AG04449 (cell line): ENCODE results near the gene CENPP.

ENCODE experiments used
- CTCF ChIA-PET: fragments of 350-600 bp; formaldehyde crosslinking; extraction: SDS; loops from one replicate; lab custom pipeline; 2021; ENCODE audit warnings: antibody characterized with exemption; lab: Yijun Ruan, JAX
- POLR2A ChIA-PET: fragments of 400-600, 350-600 bp; formaldehyde crosslinking; extraction: SDS; loops from one replicate; lab custom pipeline; 2020; ENCODE audit warnings: antibody characterized with exemption, inconsistent platforms; lab: Yijun Ruan, JAX
- DNase-seq: peaks from one replicate; pipeline ENCODE4 v3.0.0-alpha.2; 2010; ENCODE audit warnings: low read depth, low spot score
- H3K4me3 ChIP-seq: 2 replicates; pipeline ENCODE4 v1.5.1; 2011; ENCODE audit warnings: low read depth, mild to moderate bottlenecking, control low read depth, low read length
- CTCF ChIP-seq: IDR thresholded peaks from one replicate; pipeline ENCODE4 v1.5.1; 2011; ENCODE audit warnings: mild to moderate bottlenecking, moderate library complexity, low read length, control low read depth, inconsistent platforms; ENCODE audit not compliant: insufficient read depth; ENCODE audit errors: missing control alignments

Gene CENPP

GRCh38 chr9:92612292-92612691 lies 286.5 kb downstream of the CENPP start:
- H3K4me3 ChIP-seq = no peak overlapping the region
- POLR2A ChIA-PET = interaction anchor here (0.5 kb wide), 1 partner anchor 24 kb away, joined by 3 read pairs; no protein-coding TSS in a partner anchor
- CTCF ChIA-PET = no interaction called here
- no peak for DNase-seq
- no peak for TF ChIP-seq CTCF

- CTCF ChIA-PET = no interaction called here
- no peak for DNase-seq
- POLR2A ChIA-PET = no interaction called here
- no peak for TF ChIP-seq CTCF
- H3K4me3 ChIP-seq = no peak overlapping the region
Measured at GRCh38 chr9:92612816-92613215, 287.1 kb downstream of the CENPP start.

GRCh38 chr9:92613268-92614122 lies 287.7 kb downstream of the CENPP start:
- DNase-seq = no peak
- ChIA-PET CTCF (no interaction called here), POLR2A (no interaction called here)
- H3K4me3 ChIP-seq = no peak overlapping the region
- no peak for TF ChIP-seq CTCF

- no peak overlapping the region for H3K4me3 ChIP-seq
- POLR2A ChIA-PET = no interaction called here
- TF ChIP-seq CTCF = no peak
- CTCF ChIA-PET = no interaction called here
- DNase-seq = no peak
Measured at GRCh38 chr9:92614123-92614510, 288.4 kb downstream of the CENPP start.

- H3K4me3 ChIP-seq = no peak overlapping the region
- ChIA-PET POLR2A (no interaction called here), CTCF (no interaction called here)
- TF ChIP-seq CTCF = no peak
- DNase-seq = no peak
Measured at GRCh38 chr9:92614763-92615461, 289.2 kb downstream of the CENPP start.

- ChIA-PET CTCF (interaction anchor here (0.9 to 2.8 kb wide), 3 partner anchors 17 to 288 kb away, joined by 3 to 10 read pairs (median 5); no protein-coding TSS in a partner anchor), POLR2A (no interaction called here)
- DNase-seq = no peak
- H3K4me3 ChIP-seq = no peak overlapping the region
- TF ChIP-seq CTCF = no peak
Measured at GRCh38 chr9:92615790-92616189, 290.0 kb downstream of the CENPP start.
